Fibroblast of skin of left quadriceps (primary cell): ENCODE results near the gene C10orf105.

Experiments used
- DNase-seq, 2 experiments: peaks; one replicate each; pipeline ENCODE4 v3.0.0-alpha.2; 2013; ENCODE audit warnings: low read depth in 2 of 2

The C10orf105 gene

GRCh38 chr10:71737001-71737833 lies 17.6 kb upstream of the C10orf105 start:
- DNase-seq = no peak

- no peak for DNase-seq
These were observed 17.0 kb upstream of the C10orf105 start for GRCh38 chr10:71736570-71736952.

GRCh38 chr10:71735709-71736569 lies 16.4 kb upstream of the C10orf105 start:
- no peak for DNase-seq

- no peak for DNase-seq
These were observed 15.2 kb upstream of the C10orf105 start for GRCh38 chr10:71734797-71735196.

- DNase-seq = no peak
These were observed 12.2 kb upstream of the C10orf105 start for GRCh38 chr10:71731791-71732190.

- DNase-seq = no peak
These were observed 9.6 kb upstream of the C10orf105 start for GRCh38 chr10:71729161-71729636.

- no peak for DNase-seq
These were observed 8.5 kb upstream of the C10orf105 start for GRCh38 chr10:71727738-71728737.

- no peak for DNase-seq
These were observed 7.6 kb upstream of the C10orf105 start for GRCh38 chr10:71727105-71727737.

GRCh38 chr10:71726580-71727104 lies 7.1 kb upstream of the C10orf105 start:
- DNase-seq = no peak

- DNase-seq = no peak
These were observed 6.5 kb upstream of the C10orf105 start for GRCh38 chr10:71725998-71726579.

- DNase-seq = no peak
These were observed 5.7 kb upstream of the C10orf105 start for GRCh38 chr10:71725249-71725648.

- no peak for DNase-seq
These were observed 5.0 kb upstream of the C10orf105 start for GRCh38 chr10:71724539-71724938.

- DNase-seq = no peak
These were observed 3.7 kb upstream of the C10orf105 start for GRCh38 chr10:71723311-71723710.

GRCh38 chr10:71722849-71723248 lies 3.3 kb upstream of the C10orf105 start:
- no peak for DNase-seq

- no peak for DNase-seq
These were observed 1.7 kb upstream of the C10orf105 start for GRCh38 chr10:71721313-71721712.

GRCh38 chr10:71720288-71720687 lies 710 bp upstream of the C10orf105 start:
- no peak for DNase-seq

- no peak for DNase-seq
These were observed 536 bp downstream of the C10orf105 start for GRCh38 chr10:71719042-71719441.

GRCh38 chr10:71718165-71718698 lies 1.3 kb downstream of the C10orf105 start:
- DNase-seq = no peak

- no peak for DNase-seq
These were observed 2.0 kb downstream of the C10orf105 start for GRCh38 chr10:71717551-71717951.

GRCh38 chr10:71717056-71717455 lies 2.5 kb downstream of the C10orf105 start:
- no peak for DNase-seq
